ENCODE data around the gene SPECC1. TPM values are rescaled to one million over a fixed set of nuclear protein-coding genes. Genes with fewer than 3 reads are reported as not detected.

SPECC1 gene
- total and polyA plus RNA-seq, 10 of the 15 experiments (the other 5 are each of a cell fraction or from before 2014, with no cell fraction given): 6.4 to 40.6 (median 23.9) TPM

DNA sequence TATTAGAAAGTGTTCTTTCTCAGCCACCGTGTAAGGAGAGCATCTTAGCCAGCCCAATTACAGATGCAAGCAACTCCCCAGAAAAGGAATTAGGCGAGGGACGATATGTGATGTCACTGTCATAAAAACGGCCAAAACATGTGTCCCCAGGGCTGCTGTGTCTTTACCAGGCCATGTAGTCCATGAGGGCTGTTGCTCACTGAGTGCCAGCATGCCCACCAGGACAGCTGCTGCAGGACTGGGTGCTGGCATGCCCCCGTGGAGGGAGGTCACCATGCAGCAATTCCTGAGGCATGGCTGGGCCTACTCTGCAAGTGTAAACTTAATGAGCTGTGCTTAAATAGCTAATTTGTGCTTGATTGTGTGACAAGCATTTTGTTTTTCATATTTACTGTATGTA lies 301.3 kb downstream of the SPECC1 start (continued):
- TF ChIP-seq SMAD5 (IDR thresholded peaks at IDR 0.05; ENCODE audit: low read depth): no peak
- TF ChIP-seq NR2C2 (IDR thresholded peaks at IDR 0.05; ENCODE audit: borderline replicate concordance, control insufficient read depth, insufficient read length, low read depth): no peak
- TF ChIP-seq MTA2 (IDR thresholded peaks at IDR 0.05; ENCODE audit: low read depth): no peak
- no peak for TF ChIP-seq ZNF274 (IDR thresholded peaks at IDR 0.05; ENCODE audit: insufficient read depth, insufficient read length)
- TF ChIP-seq HDAC6 (IDR thresholded peaks at IDR 0.05; ENCODE audit: unreplicated experiment): no peak
- TF ChIP-seq, protein P1, sequence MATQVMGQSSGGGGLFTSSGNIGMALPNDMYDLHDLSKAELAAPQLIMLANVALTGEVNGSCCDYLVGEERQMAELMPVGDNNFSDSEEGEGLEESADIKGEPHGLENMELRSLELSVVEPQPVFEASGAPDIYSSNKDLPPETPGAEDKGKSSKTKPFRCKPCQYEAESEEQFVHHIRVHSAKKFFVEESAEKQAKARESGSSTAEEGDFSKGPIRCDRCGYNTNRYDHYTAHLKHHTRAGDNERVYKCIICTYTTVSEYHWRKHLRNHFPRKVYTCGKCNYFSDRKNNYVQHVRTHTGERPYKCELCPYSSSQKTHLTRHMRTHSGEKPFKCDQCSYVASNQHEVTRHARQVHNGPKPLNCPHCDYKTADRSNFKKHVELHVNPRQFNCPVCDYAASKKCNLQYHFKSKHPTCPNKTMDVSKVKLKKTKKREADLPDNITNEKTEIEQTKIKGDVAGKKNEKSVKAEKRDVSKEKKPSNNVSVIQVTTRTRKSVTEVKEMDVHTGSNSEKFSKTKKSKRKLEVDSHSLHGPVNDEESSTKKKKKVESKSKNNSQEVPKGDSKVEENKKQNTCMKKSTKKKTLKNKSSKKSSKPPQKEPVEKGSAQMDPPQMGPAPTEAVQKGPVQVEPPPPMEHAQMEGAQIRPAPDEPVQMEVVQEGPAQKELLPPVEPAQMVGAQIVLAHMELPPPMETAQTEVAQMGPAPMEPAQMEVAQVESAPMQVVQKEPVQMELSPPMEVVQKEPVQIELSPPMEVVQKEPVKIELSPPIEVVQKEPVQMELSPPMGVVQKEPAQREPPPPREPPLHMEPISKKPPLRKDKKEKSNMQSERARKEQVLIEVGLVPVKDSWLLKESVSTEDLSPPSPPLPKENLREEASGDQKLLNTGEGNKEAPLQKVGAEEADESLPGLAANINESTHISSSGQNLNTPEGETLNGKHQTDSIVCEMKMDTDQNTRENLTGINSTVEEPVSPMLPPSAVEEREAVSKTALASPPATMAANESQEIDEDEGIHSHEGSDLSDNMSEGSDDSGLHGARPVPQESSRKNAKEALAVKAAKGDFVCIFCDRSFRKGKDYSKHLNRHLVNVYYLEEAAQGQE (IDR thresholded peaks at IDR 0.05; ENCODE audit: low read depth, low read length): no peak

DNA sequence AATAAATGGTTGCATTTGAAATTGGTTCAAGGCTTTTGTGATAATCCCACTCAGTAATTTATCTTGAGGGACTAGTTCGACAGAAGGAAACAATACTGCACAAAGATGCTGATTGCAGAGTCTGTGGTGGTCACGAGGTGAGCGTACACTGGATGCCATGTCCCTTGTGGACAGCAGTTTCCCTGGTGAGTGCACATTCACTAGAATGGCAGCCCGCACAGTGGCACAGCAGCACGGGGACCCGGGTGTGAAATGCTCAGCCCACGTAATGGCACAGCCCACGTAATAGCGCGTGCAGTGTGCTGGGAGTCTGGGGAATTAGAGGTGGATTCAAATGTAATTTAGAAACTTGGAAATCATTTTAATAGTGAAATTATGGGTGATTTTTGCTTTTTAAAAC lies 304.1 kb downstream of the SPECC1 start:
- FAIRE-seq (no peak), DNase-seq (ENCODE audit: low read depth, low spot score) (no peak), ATAC-seq (no peak)
- ChIA-PET RAD21 (ENCODE audit: unreplicated experiment) (no interaction called here), SMC1A (ENCODE audit: uncharacterized antibody, unreplicated experiment) (no interaction called here), POLR2A (no interaction called here), CTCF (no interaction called here)
- Histone ChIP-seq H3K27me3 (replicated peaks in 1 of 2; ENCODE audit: control insufficient read depth in 2 of 2, insufficient read depth in 2 of 2, low read length in 1 of 2) (no peaks in the 10 kb centered on the region), H3K9ac (ENCODE audit: control insufficient read depth, insufficient read depth, low read length) (no peak overlapping the region), H3K9me3 (replicated peaks; ENCODE audit: control insufficient read depth, insufficient read depth, low read length) (no peaks in the 10 kb centered on the region), H2AFZ (ENCODE audit: control insufficient read depth, low read depth, low read length) (no peak overlapping the region), H3K4me2 (ENCODE audit: control insufficient read depth, insufficient read depth) (no peak overlapping the region), H3K27ac (ENCODE audit: control insufficient read depth, insufficient read depth) (no peak overlapping the region), H4K20me1 (ENCODE audit: control insufficient read depth, insufficient read depth) (no peaks in the 10 kb centered on the region), H3K36me3 (ENCODE audit: control insufficient read depth in 2 of 2, insufficient read depth in 2 of 2, low read length in 1 of 2) (no peaks in the 10 kb centered on the region; a peak in 1 of 4 replicates), H3K4me3 (no peak overlapping the region), H3K79me2 (ENCODE audit: control insufficient read depth, insufficient read depth, low read length) (no peaks in the 10 kb centered on the region), H3K4me1 (ENCODE audit: control insufficient read depth, insufficient read depth, low read length) (no peaks in the 10 kb centered on the region)
- in situ Hi-C loops (cut with MboI) (loop anchor here (10.0 kb wide), 1 partner anchor 179 kb away; no protein-coding TSS in a partner anchor), intact Hi-C loops (cut with micrococcal nuclease; ENCODE audit: unreplicated experiment) (loop anchor here (5.0 kb wide), 1 partner anchor 86 kb away; no protein-coding TSS in a partner anchor)
- WGBS (ENCODE audit: insufficient coverage, insufficient replicate concordance, low lambda C conversion rate, missing lambda C conversion rate): 95% methylated on average over 10 of the region's 10 CpGs
- no TSS peak for BruUV-seq (replicated peaks)
- TF ChIP-seq MXI1 (IDR thresholded peaks at IDR 0.05; ENCODE audit: low read depth, low read length) (no peak), ZSCAN29 (IDR thresholded peaks at IDR 0.05) (no peak), HDAC2 (IDR thresholded peaks at IDR 0.05) (no peak), NFYB (IDR thresholded peaks at IDR 0.05; ENCODE audit: insufficient read depth, low read depth, low read length) (no peak), ZNF274 (IDR thresholded peaks at IDR 0.05; ENCODE audit: insufficient read depth, insufficient read length) (no peak), SP1 (IDR thresholded peaks at IDR 0.05; ENCODE audit: low read depth, low read length) (no peak), CEBPB (IDR thresholded peaks at IDR 0.05; ENCODE audit: borderline replicate concordance in 1 of 2, low read depth in 2 of 2, low read length in 2 of 2) (no peak), ZNF384 (IDR thresholded peaks at IDR 0.05; ENCODE audit: borderline replicate concordance, low read depth, low read length) (no peak), POLR2A (IDR thresholded peaks at IDR 0.05; ENCODE audit: low read depth, low read length) (no peak), CBX5 (IDR thresholded peaks at IDR 0.05; ENCODE audit: low read depth) (no peak), EED (IDR thresholded peaks at IDR 0.05; ENCODE audit: low read depth) (no peak), MEF2B (IDR thresholded peaks at IDR 0.05; ENCODE audit: partially characterized antibody, poor library complexity, severe bottlenecking) (no peak)
- TF ChIP-seq, protein P2, sequence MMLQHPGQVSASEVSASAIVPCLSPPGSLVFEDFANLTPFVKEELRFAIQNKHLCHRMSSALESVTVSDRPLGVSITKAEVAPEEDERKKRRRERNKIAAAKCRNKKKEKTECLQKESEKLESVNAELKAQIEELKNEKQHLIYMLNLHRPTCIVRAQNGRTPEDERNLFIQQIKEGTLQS (IDR thresholded peaks at IDR 0.05; ENCODE audit: borderline replicate concordance, extremely low read depth, low read depth, low read length): no peak
